Measurements from ENCODE around the gene PRX.

PRX gene

DNA sequence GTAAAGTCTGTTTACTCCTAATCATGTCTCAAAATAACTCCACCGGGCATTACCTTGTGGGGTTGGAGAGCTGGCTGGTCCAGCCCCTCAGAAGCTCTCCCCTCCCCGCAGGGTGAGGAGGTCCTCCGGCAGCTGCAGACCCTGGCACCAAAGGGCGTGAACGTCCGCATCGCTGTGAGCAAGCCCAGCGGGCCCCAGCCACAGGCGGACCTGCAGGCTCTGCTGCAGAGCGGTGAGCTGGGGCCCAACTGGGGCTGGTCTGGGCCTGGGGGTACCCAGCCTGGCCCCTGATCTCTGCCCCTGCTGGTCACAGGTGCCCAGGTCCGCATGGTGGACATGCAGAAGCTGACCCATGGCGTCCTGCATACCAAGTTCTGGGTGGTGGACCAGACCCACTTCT is 43.4 kb downstream of the PRX start:
- no peak for DNase-seq

DNA sequence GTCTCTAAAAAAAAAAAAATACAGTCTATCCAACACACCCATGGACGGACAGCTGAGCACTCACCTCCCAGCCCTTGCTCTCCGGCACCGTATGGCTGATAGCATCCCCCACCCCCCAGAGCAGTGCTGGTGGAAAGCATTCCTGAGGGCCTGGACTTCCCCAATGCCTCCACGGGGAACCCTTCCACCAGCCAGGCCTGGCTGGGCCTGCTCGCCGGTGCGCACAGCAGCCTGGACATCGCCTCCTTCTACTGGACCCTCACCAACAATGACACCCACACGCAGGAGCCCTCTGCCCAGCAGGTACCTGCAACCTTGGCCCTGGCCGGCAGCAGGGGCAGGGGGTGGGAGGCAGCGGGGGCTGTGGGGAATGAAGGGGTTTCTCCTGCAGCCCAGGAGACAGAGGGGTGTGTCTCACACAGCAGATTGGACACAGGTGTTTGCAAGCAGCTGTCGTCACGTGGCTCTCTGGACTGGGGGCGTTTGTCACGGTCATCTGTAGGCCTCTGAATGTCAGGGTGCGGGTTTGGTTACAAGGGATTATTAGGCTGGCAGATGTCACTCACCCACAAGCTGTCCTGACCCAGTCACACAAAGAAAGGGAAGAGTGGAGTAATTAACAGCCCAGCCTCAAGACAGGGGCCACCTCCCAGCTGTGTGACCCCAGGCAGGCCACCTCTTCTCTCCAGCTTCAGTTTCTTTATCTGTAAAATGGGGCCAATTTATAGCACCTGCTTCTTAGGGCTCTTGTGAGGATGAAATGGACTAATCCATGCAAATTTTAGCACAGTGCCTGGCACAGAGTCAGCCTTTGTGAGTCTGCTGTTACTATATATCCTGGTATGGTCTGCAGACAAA is 45.4 kb downstream of the PRX start:
- no peak for DNase-seq

DNA sequence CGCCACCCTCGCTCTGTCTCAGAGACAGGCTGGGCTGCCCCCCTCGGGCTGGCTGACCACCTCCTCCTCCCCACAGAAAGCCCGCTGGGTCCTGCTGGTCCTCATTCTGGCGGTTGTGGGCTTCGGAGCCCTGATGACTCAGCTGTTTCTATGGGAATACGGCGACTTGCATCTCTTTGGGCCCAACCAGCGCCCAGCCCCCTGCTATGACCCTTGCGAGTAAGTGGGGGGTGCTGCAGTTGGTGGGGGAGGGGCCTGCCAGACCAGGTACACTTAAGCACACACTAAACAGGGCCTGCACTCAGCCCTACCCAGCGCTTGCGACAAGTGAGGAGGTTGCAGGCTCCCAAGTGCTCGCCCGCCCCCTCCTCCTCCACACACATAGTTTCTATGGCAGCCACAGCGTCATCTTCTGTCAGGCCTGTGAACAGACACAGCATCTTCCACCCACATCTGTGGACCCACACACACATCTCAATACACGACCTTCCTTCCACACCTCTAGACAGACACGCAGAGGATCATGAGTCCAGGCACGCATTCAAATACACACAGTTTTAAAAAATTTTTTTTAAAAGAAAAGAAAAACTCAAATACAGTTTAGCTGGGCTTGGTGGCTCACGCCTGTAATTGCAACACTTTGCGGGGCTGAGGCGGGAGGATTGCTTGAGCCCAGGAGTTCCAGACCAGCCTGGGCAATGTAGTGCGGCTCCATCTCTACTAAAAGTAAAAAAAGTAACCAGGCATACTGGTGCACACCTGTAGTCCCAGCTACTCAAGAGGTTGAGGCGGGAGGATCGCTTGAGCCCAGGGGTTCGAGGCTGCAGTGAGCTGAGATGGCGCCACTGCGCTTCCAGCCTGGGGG is 46.2 kb downstream of the PRX start:
- DNase-seq, result peak in 37 of 56 donors; percentile 11 to 82 (median 43)

DNA sequence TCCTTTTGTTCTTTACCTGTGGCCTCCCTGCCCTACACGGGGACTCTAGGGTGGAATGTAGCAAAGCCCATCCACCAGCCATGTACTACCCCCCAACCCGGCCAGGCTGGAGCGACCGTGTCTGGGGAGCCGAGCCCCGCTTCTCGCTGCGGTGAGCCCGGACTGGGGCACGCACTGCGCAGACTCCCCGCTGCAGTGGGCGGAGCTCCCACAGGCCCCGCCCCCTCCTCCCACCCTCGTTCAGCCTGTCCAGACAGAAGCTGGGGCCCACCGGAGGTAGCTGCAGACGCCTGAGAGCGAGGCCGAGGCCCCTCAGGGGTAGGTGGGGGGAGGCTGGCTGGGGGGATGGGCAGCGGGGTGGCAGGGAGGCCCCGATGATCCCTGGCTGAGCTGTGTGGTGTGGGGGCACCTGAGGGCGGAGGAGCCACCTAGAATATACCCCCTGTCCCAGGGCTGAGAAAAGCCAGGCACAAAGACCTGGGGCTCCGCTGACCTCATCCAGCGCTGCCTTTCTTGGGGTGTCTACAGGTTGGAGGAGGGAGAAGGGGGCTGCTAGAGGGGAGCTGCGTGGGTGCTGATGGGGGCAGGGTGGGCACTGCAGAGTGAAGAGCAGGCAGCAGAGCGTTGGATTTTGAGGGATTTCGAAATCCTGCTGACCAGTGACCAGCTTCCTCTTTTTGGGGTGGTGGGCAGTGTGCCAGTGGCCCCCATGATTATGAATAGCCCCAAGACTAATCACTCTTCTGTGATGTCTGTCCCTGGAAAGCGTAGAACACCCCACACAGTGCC is 47.4 kb downstream of the PRX start:
- DNase-seq, result peak in 53 of 56 donors; percentile 2 to 88 (median 57)

DNA sequence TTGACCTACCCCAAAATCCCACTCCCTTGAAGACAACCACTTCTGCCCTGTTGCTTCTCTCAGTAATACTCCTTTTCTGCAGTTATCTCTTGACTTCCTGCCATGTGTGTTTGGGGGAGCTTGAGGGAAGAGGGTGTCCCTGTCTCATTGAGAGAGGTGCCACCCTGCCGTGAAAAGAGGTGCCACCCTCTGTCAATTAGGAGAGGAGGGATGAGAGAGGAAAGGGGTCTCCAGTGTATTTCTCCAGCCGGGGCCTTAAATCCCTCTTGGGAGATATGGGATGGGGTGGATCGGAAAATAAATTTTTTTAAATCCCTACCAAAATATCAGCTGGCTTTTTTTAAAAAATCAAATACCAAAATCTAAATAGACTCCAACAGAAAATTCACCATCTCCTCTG is 48.2 kb downstream of the PRX start:
- no peak for DNase-seq

DNA sequence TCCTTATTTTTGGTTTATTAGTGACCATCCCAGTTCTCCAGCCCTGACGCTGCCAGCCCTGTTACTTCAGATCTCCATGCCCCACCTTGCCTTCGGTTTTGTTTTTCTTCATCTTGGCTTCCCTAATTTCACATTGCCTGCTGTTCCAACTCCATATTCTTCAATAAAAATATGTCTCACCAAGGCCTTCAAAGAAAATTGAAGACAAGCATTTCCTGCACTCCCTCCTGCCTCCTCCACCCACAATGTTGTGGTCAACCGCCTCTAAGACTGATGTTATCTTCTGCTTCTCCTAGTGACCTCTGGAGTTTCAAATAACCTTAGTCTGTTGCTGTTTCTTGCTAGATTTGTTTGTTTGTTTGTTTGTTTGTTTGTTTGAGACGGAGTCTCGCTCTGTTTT is 50.1 kb downstream of the PRX start:
- DNase-seq, result no peak

DNA sequence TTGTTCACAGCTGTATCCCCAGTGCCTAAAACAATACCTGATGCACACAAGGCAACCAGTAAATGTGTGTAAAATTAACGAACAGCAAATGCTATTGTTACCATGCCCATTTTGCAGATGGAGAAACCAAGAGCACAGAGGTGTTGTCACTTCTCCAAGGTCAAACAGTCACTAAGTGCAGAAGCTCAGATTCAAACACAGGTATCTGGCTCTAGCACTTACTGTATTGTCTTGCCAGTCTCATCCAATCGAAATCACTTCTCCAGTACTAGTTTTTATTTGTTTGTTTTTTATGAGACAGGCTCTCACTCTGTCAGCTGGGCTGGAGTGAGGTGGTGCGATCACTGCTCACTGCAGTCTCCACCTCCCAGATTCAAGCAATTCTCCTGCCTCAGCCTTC is 51.0 kb downstream of the PRX start:
- no peak for DNase-seq

DNA sequence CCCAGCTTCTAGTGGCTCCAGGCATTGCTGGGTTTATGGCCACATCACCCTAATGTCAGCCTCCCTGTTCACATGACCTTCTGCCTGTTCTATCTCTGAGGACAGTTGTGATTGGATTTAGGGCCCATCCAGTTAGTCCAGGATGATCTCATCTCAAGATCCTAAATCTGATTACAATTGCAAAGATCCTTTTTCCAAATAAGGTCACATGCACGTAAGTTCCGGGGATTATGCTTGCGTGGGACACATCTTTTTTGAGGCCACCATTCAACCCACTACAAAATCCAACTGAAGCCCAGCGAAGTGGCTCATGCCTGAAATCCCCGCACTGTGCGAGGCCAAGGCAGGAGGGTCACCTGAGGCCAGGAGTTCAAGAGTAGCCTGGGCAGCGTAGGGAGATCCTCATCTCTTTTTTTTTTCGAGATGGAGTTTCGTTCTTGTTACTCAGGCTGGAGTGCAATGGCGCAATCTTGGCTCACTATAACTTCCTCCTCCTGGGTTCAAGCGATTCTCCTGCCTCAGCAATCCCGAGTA is 52.4 kb downstream of the PRX start:
- no peak for DNase-seq

DNA sequence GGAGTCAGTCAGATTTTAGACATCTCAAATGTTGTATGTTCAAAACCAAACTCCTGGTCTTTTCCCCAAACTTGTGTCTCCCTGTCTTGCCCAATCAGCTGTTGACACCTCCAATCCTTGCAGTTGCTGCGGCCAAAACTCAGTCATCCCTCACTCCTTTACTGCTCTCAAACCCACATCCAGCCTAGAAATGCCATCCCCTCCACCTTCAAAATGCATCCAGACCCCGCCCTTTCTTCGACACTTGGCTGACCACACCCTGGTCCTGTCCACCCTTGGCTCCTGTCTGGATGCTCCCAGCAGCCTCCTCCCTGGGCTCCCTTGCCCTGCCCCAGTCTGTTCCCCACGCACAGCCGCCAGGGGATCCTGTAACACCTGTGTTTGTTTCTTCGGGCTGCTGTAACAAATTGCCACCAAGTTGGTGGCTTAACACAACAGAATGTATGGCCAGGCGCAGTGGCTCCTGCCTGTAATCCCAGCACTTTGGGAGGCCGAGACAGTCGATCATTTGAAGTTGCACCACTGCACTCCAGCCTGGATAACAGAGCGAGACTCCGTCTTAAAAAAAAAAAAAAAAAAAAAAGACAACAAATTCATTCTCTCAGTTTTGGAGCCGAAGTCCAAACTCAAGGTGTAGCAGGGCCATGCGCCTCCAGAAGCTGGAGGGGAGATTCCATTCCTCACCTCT is 53.0 kb downstream of the PRX start:
- DNase-seq, result no peak

DNA sequence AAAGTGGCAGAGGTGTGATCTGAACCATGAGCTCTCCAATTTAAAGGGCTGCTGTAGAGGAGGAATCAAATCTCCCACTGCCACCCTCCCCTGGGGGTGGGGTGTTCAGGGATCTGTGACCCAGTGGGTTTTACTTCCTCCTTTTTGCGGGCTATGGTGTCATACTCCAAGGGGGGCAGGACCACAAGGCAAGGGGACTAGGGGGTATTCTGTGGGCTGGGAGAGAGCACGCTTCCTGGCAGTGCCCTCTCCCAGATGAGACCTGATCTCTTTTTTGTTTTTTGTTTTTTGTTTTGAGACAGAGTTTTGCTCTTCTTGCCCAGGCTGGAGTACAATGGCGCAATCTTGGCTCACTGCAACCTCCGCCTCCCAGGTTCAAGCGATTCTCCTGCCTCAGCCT is 54.4 kb downstream of the PRX start:
- peak in 4 of 56 donors; percentile 5 to 36 (median 13) for DNase-seq

DNA sequence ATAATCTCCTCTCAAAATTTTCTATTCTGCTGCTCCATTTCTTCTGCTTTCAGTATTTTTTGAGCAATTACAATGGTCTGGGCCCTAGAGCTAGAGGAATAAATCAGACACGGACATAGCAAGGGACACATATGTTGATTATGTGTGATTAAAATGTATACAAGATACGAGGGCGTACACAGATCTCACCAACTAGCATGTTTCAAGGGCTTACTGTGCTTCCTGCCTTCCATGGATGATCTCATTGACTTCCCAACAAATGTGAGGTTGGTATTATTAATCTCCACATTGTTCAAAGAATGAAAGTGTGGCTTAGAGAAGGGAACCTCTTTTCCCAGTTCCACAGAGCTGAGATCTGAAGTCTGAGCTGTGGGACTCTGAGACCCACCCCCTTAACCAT is 55.5 kb downstream of the PRX start:
- DNase-seq, result no peak

DNA sequence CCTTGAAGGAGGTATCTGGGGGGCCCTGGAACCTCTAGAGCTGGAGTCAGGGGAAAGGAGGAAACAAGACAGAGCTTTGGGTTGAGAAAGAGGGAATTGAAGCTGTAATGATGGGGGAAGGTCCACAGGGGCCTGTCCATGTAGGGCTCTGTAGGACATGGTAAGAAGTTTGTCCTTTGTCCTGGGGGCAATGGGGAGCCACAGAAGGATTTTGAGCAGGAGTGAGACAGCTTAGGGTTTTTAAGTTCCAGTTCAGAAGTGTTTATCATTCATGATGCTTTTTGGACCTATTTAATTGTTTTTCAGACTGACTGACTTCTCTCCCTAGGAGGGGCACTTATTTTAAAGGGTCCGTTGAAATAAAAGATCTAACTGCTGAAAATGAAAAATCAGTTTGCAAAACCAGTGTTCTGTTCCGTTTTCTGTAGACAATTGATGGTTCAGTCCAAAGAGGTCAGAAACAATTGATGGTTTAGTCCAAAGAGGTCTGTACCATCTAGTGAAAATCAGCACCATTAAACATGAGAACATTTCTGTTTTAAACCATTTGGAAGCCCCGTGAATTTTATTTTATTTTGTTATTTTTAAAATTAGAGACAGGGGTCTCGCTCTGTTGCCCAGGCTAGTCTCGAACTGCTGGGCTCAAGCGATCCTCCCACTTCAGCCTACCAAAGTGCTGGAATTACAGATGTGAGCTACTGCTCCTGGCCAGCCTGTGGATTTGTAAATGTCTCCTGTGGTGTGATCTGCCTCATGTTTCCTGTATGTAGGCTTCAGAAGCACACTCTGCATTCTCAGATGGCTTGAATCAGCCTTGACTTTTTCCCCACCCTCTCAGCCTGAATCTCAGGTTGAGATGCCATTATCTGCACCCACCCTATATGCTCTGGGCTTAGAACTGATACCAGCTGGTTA is 56.2 kb downstream of the PRX start:
- DNase-seq, result no peak

DNA sequence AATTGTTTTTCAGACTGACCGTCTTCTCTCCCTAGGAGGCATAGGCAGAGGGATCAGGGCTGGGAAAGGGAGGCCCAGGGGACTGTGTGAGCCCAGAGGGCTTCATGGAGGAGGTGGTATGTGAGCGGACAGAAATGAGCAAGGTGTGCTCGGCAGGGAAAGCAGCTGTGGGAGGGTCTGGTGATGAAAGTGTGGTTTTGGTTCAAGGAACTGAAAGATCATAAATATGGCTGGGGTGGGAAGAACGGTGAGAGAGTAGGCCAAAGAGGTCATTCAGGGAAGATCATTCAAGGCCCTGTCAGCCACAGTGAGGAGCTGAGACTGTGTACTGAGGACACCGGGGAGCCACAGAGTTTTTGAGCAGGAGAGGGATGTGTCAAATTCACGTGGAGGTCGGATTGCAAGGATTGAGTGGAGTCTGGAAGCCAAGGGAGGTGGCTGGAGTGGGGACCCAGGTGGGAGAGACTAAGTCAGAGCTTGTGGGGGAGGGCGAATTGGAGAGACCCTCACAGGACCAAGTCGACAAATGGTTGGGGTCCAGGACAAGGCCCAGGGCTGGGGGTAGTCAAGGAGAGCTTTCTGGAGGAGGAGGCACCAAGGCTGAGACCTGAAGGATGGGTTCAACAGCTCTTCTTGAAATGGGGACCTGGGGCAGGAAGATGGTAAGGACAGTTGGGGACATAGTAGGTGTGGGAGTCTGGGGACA is 57.0 kb downstream of the PRX start:
- no peak for DNase-seq

DNA sequence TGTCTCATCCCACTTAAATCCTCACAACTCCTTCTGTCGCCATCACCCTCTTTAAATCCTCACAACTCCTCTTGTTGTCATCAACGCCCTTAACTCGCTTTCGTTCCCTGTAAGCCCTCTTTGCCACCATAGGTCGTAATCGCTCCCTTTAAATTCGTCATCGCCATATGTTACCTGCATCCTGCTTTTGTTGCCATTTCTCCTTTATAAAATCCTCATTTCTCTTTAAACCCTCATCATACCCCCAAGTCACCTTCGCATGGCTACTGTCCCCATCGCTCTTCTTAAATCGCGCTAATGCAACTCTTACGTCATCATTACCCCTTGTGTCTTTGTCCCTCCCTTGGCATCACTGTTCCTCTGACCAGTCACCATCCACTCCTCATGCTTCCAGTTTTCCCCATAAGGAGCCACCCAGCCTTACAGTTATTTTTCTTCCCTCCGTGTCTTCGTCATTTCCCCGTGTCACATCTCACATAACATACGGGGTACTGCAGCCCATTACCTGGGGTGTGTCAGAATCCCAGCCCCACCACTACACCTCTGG is 64.1 kb downstream of the PRX start:
- peak in 10 of 56 donors; percentile 0 to 27 (median 15) for DNase-seq

DNA sequence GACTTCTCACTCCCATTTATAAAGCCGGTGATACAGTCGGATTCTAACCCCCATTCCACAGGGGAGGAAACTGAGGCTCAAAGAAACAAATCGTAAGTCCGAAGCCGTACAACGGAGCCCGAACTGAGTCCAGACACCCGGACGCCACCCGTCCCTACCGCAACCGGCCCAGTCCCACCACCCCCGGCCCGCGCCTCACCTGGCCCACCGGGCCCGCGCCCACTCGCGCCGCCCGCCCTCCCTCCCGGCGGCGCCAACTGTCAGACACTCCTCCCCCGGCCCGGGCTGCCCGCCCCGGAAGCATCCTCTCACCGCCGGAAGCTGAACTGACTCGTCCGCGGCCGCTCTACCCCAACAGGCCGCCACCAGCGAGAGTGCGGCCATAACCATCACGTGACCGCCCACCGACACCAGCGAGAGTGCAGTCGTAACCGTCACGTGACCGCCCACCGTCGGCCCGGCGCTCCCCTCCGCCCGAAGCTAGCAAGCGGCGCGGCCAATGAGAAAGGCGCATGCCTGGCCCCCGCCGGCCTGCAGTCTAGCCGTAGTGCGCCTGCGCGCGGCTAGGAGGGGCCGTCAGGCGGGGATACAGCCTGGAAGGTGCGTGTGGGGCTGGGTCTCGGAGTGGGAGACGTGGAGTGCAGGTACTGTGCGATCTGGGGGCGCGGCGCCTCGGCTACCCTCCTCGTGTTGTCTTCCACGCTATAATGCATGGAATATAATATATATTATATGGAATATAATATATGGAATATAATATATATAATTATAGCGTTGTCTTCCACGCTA is 64.9 kb downstream of the PRX start, which contains the start of the genes C19orf47 and PLD3:
Gene C19orf47 (minus strand): TSS at position 273 of the 789 bp plus-strand sequence. CDS start 6,540 bp downstream, outside the sequence.
Gene PLD3 (plus strand): TSS at position 571 of the 789 bp plus-strand sequence. CDS start 17,789 bp downstream, outside the sequence.
- DNase-seq, result peak; percentile 91 to 100 (median 99)

DNA sequence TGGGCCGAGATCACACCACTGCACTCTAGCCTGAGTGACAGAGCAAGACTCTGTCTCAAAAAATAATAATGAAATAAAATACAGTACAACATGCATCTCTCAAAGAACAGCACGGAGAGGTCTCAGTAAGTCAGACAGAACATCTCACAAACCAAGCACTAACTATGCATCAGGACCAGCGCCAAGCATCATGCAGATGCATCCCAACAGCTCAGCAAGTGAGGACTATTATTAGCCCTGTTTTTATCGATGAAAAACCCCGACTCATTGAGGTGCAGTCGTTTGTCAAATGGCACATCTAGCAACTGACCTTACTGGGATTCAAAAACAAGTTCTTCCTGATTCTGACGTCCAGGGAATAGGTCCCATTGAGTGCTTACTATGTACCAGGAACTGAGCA is 68.8 kb downstream of the PRX start:
- no peak for DNase-seq

All from nucleus accumbens (tissue), 56 donors.